ENCODE results near the gene RXFP4. TPM values are rescaled to one million over a fixed set of nuclear protein-coding genes. Genes with fewer than 3 reads are reported as not detected.

RXFP4 gene
- total and polyA plus RNA-seq, 2 of the 13 experiments (the other 11 are each of a cell fraction or from before 2014, with no cell fraction given), result 0.38 to 1.4 TPM

- TF ChIP-seq PAXIP1 (CRISPR knock-in tag; conservative IDR thresholded peaks at IDR 0.05) (peak; percentile 92), ZBTB21 (CRISPR knock-in tag; IDR thresholded peaks at IDR 0.05) (no peak), ZBTB10 (CRISPR knock-in tag; IDR thresholded peaks at IDR 0.05; ENCODE audit: borderline replicate concordance) (no peak), ZNF10 (CRISPR knock-in tag; IDR thresholded peaks at IDR 0.05; ENCODE audit: borderline replicate concordance, low read depth) (no peak), ZIK1 (CRISPR knock-in tag; IDR thresholded peaks at IDR 0.05; ENCODE audit: borderline replicate concordance, low read depth) (no peak), SIN3A (IDR thresholded peaks at IDR 0.05; ENCODE audit: borderline replicate concordance, low read depth, low read length) (no peak), NFE2 (CRISPR knock-in tag; IDR thresholded peaks at IDR 0.05) (no peak), EHMT2 (IDR thresholded peaks at IDR 0.05; ENCODE audit: borderline replicate concordance, low read depth, low read length) (no peak), E2F5 (CRISPR knock-in tag; conservative IDR thresholded peaks at IDR 0.05) (no peak), GFI1 (CRISPR knock-in tag; IDR thresholded peaks at IDR 0.05; ENCODE audit: borderline replicate concordance) (no peak; the same call in 1 of the 2 replicates), ZNF598 (CRISPR knock-in tag; IDR thresholded peaks at IDR 0.05; ENCODE audit: borderline replicate concordance) (peak; percentile 73; the same call in 1 of the 2 replicates), ELK4 (CRISPR knock-in tag; IDR thresholded peaks at IDR 0.05; ENCODE audit: borderline replicate concordance) (no peak), POLR2A (IDR thresholded peaks at IDR 0.05; ENCODE audit: insufficient read depth in 1 of 2, low read depth in 2 of 2, low read length in 2 of 2) (no peak), ZNF354B (CRISPR knock-in tag; IDR thresholded peaks at IDR 0.05) (no peak), ZNF317 (CRISPR knock-in tag; IDR thresholded peaks at IDR 0.05) (no peak), IRF1 (CRISPR knock-in tag; IDR thresholded peaks at IDR 0.05; ENCODE audit: low read depth) (no peak), NCOA1 (CRISPR knock-in tag; IDR thresholded peaks at IDR 0.05) (no peak), KLF13 (CRISPR knock-in tag; IDR thresholded peaks at IDR 0.05) (no peak)
Measured at GRCh38 chr1:155967341-155968050, 26.1 kb downstream of the RXFP4 start (continued).

Measured in HepG2 (cell line).